BLaER1 treated with 17β-estradiol and CSF1 and Interleukin-3, amounts not matched to agents 10 nM and 100 nM (cell line): ENCODE data around the gene TBC1D2B.

Source experiments
- H3K27ac ChIP-seq, 11 experiments: shearing (Covaris generic); formaldehyde crosslinking; 2 replicates each; pipeline ENCODE4 v1.8.1; 2022
- H3K27me3 ChIP-seq, 11 experiments: shearing (Covaris generic); formaldehyde crosslinking; 2 replicates each; pipeline ENCODE4 v1.8.1; 2022
- H3K36me3 ChIP-seq, 11 experiments: shearing (Covaris generic); formaldehyde crosslinking; 2 replicates each; pipeline ENCODE4 v1.8.1; 2022
- H3K4me1 ChIP-seq, 10 experiments: shearing (Covaris generic); formaldehyde crosslinking; 2 replicates each; pipeline ENCODE4 v1.8.1; 2022
- H3K4me2 ChIP-seq, 11 experiments: shearing (Covaris generic); formaldehyde crosslinking; 2 replicates each; pipeline ENCODE4 v1.8.1; 2022
- H3K4me3 ChIP-seq, 10 experiments: shearing (Covaris generic); formaldehyde crosslinking; 2 replicates each; pipeline ENCODE4 v1.8.1; 2022
- H3K9ac ChIP-seq, 11 experiments: shearing (Covaris generic); formaldehyde crosslinking; 2 replicates each; pipeline ENCODE4 v1.8.1; 2022
- H3K9me3 ChIP-seq, 11 experiments: shearing (Covaris generic); formaldehyde crosslinking; replicated peaks in 1 of 11; 2 replicates each; pipeline ENCODE4 v1.8.1; 2022
- H4K20me1 ChIP-seq, 11 experiments: shearing (Covaris generic); formaldehyde crosslinking; 2 replicates each; pipeline ENCODE4 v1.8.1; 2022
- Cebpa-rat ChIP-seq, 11 experiments: shearing (Covaris generic); IDR thresholded peaks; 2 replicates each; pipeline ENCODE4 v1.8.1; 2022

The TBC1D2B gene

DNA sequence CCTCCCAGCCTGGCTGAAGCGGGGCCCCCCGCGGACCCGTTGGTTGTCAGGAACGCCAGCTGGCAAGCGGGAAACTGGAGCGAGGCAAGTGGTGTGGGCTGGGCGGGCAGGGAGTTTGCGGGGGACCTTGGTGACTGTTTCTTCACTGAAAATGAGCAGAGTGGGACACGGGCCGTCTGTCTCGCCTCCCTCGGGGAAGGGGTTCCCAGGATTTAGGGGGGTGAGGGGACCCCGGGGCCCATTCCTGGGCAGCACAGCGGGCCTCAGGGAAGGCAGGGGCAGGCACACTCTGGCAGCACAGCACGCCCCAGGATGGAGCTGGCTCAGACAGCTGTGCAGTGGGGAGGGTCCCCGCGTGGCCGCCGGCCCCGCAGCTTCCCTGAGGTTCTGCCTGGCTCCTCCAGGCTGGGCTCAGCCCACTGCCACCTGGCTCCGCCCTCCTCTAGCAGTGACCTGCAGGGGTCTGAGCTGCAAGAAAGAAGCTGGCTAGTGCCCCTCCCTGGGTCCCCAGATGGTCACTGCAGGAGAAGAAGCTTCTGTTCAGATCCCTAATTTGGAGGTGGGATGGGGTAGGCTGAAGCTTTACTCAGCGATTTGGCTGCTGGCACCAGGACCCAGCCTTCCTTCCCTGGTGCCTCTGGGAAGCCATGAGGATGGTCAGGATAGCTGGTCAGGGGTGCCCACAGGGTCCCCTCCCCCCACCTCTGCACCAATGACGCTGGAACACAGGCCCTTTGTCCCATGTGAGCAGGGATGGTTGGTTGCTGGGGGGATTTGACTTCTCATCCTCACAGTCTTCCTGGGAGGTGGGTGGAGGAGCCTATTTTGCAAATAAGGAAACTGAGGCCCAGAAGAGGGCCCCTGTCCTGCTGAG lies 90.4 kb downstream of the TBC1D2B start:
- peak overlapping the region in 9 of 11 experiments; percentile 78 to 97 (median 89); a peak in 18 of 22 replicates for H3K4me2 ChIP-seq
- H3K27me3 ChIP-seq: no peaks in the 10 kb centered on the region
- H4K20me1 ChIP-seq: peaks cover 0 to 17% (median 10%) of the 10 kb centered on the region in 11 experiments; a peak in 10 of 22 replicates
- no peak overlapping the region for H3K27ac ChIP-seq
- H3K4me1 ChIP-seq: peaks cover 25 to 83% (median 75%) of the 10 kb centered on the region in 10 experiments
- H3K36me3 ChIP-seq: no peaks in the 10 kb centered on the region
- H3K9ac ChIP-seq: 0 out of 22 replicates have a peak overlapping the region, but pooled peaks of 2 of the 11 experiments have one; percentile 17 to 23
- no peak overlapping the region for H3K4me3 ChIP-seq
- TF ChIP-seq Cebpa-rat (IDR thresholded peaks at IDR 0.05): no peak
- no peaks in the 10 kb centered on the region for H3K9me3 ChIP-seq

DNA sequence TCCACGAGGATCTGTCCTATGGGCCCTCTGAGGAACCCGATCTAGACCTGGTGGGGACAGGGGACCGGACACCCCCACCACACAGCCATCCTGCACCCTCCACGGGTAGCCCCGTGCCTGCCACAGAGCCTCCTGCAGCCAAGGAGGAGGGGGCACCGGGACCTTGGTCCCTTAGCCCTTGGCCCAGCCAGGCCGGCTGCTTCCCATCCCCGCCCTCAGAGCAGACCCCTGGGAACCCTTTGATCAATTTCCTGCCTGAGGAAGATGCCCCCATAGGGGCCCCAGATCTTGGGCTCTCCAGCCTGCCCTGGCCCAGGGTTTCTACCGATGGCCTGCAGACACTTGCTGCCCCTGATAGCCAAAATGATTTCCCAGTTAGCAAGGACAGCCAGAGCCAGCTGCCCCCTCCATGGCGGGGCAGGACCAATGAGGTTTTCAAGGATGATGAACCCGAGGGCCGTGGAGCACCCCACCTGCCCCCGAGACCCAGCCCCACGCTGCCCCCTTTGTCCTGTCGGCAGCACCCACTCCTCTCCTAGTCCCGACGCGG lies 91.5 kb downstream of the TBC1D2B start:
- no peak overlapping the region for H3K4me3 ChIP-seq
- H3K9me3 ChIP-seq: no peaks in the 10 kb centered on the region
- peak overlapping the region in 8 of 11 experiments; percentile 13 to 58 (median 38); a peak in 11 of 22 replicates for H3K4me2 ChIP-seq
- no peak overlapping the region for H3K27ac ChIP-seq
- no peaks in the 10 kb centered on the region for H3K36me3 ChIP-seq
- H3K9ac ChIP-seq: no peak overlapping the region
- TF ChIP-seq Cebpa-rat (IDR thresholded peaks at IDR 0.05): no peak
- H4K20me1 ChIP-seq: peaks cover 0 to 10% (median 3%) of the 10 kb centered on the region in 11 experiments; a peak in 10 of 22 replicates
- no peaks in the 10 kb centered on the region for H3K27me3 ChIP-seq
- peaks cover 14 to 72% (median 64%) of the 10 kb centered on the region in 10 experiments for H3K4me1 ChIP-seq

DNA sequence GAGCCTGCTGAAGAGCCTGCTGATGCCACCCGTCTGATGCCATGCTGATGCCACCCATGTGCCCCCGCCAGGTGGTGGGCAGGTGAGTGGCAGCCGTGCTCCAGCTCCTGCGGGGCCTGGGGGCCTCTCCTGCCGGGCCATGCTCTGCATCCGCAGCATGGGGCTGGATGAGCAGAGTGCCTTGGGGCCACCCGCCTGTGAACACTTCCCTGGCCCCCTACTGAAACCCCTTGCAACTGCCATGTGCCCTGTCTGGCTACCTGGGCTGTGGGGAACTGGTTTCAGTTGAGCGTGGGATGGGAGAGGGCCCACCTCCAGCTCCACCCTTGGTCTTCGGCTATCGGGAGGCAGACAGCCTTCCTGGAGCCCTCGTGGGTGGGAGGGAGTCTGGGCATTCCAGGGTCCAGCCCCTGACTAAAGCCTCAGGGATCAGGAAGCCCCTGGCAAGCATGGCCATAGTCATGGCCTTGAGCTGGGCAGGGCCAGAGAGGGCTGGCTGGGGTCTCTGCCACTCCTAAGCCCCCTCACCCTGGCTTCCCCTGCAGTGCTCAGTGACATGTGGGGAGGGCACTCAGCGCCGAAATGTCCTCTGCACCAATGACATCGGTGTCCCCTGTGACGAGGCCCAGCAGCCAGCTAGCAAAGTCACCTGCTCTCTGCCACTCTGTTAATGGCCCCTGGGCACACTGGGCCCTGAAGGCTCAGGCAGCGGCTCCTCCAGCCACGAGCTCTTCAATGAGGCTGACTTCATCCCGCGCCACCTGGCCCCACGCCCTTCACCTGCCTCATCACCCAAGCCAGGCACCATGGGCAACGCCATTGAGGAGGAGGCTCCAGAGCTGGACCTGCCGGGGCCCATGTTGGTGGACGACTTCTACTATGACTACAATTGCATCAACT lies 92.2 kb downstream of the TBC1D2B start:
- Histone ChIP-seq H3K4me2 (peak overlapping the region in 6 of 11 experiments; percentile 31 to 58 (median 41); a peak in 12 of 22 replicates), H3K4me3 (no peak overlapping the region), H4K20me1 (peaks cover 0 to 10% (median 0%) of the 10 kb centered on the region in 11 experiments; a peak in 5 of 22 replicates), H3K9ac (no peak overlapping the region), H3K36me3 (no peaks in the 10 kb centered on the region), H3K4me1 (peaks cover 7 to 65% (median 56%) of the 10 kb centered on the region in 10 experiments), H3K27me3 (no peaks in the 10 kb centered on the region), H3K27ac (no peak overlapping the region), H3K9me3 (no peaks in the 10 kb centered on the region)
- TF ChIP-seq Cebpa-rat (IDR thresholded peaks at IDR 0.05): no peak

DNA sequence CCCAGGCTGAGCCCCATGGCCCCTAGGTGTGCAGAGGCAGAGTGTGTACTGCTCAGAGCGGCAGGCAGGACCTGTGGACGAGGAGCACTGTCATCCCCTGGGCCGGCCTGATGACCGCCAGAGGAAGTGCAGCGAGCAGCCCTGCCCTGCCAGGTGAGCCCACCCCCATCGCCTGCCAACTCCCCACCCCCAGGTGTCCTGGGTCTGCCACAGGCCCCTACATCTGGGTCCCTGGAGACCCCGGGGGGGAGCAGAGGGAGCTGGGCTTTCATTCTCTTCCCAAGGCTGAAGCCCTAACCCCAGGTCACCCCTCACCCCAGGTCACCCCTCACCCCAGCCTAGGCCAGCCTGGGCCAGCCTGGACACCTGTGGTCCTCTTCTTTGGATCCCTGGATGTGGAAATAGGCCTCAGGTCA lies 93.1 kb downstream of the TBC1D2B start:
- H3K4me3 ChIP-seq: no peak overlapping the region
- H3K4me2 ChIP-seq: peak overlapping the region in 6 of 11 experiments; percentile 23 to 52 (median 32); a peak in 8 of 22 replicates
- H4K20me1 ChIP-seq: peaks cover 0 to 10% (median 0%) of the 10 kb centered on the region in 11 experiments; a peak in 3 of 22 replicates
- no peaks in the 10 kb centered on the region for H3K9me3 ChIP-seq
- H3K27ac ChIP-seq: no peak overlapping the region
- no peaks in the 10 kb centered on the region for H3K27me3 ChIP-seq
- H3K9ac ChIP-seq: no peak overlapping the region
- H3K36me3 ChIP-seq: no peaks in the 10 kb centered on the region
- TF ChIP-seq Cebpa-rat (IDR thresholded peaks at IDR 0.05): no peak
- H3K4me1 ChIP-seq: peaks cover 0 to 57% (median 48%) of the 10 kb centered on the region in 10 experiments; a peak in 19 of 20 replicates

DNA sequence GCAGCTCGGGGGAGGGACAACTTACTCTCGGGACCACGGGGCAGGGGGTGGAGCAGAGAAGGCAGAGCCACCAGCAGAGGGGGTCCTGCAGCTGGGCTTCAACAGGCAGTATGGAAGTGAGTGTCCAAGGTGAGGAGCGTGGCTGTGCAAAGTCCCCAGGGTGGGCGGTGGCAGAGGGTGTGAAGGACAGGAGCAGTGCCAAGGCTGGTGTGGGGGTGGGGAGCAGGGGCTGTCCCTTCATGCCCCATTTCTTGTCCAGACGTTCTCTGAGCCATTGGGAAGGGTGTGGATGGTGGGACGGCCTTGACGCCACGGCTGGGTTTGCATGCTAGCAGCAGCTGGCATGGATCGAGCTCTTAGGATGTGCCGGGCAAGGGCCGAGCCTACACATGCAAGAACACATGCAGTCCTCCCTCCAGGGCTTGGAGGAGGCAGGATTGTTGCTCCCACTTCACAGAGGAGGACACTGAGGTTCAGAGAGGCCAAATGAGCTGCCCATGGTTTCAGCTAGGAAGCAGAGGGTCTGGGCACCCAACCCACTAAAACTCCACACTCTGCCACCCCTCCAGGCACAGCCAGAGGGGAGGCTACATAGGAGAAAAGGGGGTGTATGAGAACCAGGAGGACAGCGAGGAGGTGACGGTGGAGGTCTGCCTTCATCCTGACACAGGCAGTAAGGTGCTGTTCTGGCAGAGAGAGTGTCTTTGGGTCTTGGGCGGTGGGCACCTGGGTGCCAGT lies 93.6 kb downstream of the TBC1D2B start:
- Histone ChIP-seq H4K20me1 (peaks cover 0 to 10% (median 0%) of the 10 kb centered on the region in 11 experiments; a peak in 3 of 22 replicates), H3K4me3 (no peak overlapping the region), H3K27ac (no peak overlapping the region), H3K36me3 (no peaks in the 10 kb centered on the region), H3K9ac (no peak overlapping the region), H3K9me3 (no peaks in the 10 kb centered on the region), H3K4me1 (peaks cover 0 to 56% (median 48%) of the 10 kb centered on the region in 10 experiments; a peak in 18 of 20 replicates), H3K27me3 (no peaks in the 10 kb centered on the region), H3K4me2 (peak overlapping the region in 6 of 11 experiments; percentile 4 to 28 (median 18); a peak in 8 of 22 replicates)
- TF ChIP-seq Cebpa-rat (IDR thresholded peaks at IDR 0.05): no peak

DNA sequence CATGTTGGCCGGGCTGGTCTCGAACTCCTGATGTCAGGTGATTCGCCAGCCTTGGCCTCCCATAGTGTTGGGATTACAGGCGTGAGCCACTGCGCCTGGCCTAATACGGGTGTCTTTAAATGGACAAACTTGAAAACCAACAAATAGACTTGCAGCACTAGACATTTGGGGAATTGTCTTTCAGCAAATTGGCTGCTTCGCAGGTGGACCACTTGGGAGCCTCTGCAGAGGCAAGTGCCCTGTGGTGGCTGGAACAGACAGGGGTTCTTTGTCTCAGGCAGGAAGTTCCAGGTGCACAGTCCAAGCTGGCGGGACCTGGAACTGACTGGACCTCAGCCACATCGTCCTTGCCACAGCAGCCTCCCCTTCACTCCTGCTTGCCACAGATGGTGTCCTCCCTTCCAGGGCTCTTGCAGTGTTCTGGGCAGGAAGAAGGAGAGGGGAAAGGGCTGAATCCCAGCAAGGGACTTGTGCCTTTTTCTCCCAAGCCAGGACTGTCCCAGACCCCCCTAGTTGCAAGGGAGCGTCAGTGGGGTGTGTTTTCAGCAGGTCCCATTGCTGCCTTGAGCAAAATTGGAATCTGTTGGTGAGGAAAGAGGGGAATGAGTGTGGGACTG lies 94.3 kb downstream of the TBC1D2B start:
- Histone ChIP-seq H3K9ac (no peak overlapping the region), H3K4me2 (peak overlapping the region in 4 of 11 experiments; percentile 13 to 23 (median 18); a peak in 3 of 22 replicates), H3K4me1 (peaks cover 0 to 50% (median 42%) of the 10 kb centered on the region in 10 experiments; a peak in 18 of 20 replicates)

DNA sequence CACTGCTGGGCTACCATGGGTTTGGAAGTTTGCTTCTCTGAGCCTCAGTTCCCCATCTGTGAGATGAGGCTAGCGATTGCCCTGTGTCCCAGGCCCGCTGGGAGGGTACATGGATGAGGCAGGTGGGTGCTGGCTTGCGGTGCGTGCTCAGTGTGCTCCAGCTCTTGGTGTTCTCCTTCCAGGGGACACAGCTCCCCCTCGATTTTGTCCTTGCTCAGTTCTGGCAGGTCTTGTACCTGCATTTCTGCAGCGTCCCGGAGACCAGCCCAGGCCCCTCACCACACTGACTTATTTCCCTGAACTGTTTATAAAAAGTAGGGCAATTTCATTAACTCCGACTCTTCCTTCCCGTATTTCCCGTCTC lies 95.4 kb downstream of the TBC1D2B start:
- Histone ChIP-seq H4K20me1 (peaks cover 0 to 3% (median 0%) of the 10 kb centered on the region in 11 experiments; a peak in 1 of 22 replicates), H3K27me3 (no peaks in the 10 kb centered on the region), H3K27ac (no peak overlapping the region), H3K9ac (no peak overlapping the region), H3K4me1 (peaks cover 0 to 39% (median 31%) of the 10 kb centered on the region in 10 experiments; a peak in 16 of 20 replicates), H3K4me2 (no peak overlapping the region), H3K9me3 (no peaks in the 10 kb centered on the region), H3K36me3 (no peaks in the 10 kb centered on the region), H3K4me3 (no peak overlapping the region)
- TF ChIP-seq Cebpa-rat (IDR thresholded peaks at IDR 0.05): no peak

More for the DNA sequence above, 94.3 kb downstream of the TBC1D2B start:
- no peaks in the 10 kb centered on the region for H3K9me3 ChIP-seq
- H3K27ac ChIP-seq: no peak overlapping the region
- H3K4me3 ChIP-seq: no peak overlapping the region
- H3K27me3 ChIP-seq: no peaks in the 10 kb centered on the region
- no peaks in the 10 kb centered on the region for H3K36me3 ChIP-seq
- H4K20me1 ChIP-seq: peaks cover 0 to 10% (median 0%) of the 10 kb centered on the region in 11 experiments; a peak in 2 of 22 replicates
- TF ChIP-seq Cebpa-rat (IDR thresholded peaks at IDR 0.05): no peak
